ENCODE results near the gene PACSIN1. TPM values are rescaled to one million over a fixed set of nuclear protein-coding genes. Genes with fewer than 3 reads are reported as not detected.

Gene PACSIN1
- polyA plus RNA-seq, 1 donor (not counting 4 experiments of a cell fraction or from before 2014, with no cell fraction given): not detected

DNA sequence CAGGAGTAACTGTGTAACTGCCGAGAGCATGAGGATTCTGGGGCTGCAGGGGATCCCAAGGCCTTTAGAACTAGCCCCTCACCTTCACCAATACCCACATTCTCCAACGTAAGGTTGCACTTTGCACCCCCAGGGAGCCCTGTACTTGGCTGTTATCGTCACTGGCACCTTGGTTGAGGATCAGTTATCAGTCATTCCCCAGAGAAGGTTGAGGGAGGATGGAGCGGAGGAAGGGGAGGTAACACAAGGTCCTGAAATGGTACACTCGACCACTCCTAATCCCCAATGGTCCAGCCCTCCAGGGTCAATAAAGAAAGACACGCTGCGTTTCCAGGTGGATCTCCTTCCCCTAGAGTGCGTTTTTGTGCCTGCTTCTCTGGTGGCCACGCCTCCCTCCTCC, 91.4 kb downstream of the PACSIN1 start:
- Histone ChIP-seq H3K4me1 (ENCODE audit: control insufficient read depth, extremely low read depth, insufficient read depth, low read length) (peaks cover 2% of the 10 kb centered on the region), H3K9me3 (ENCODE audit: control insufficient read depth, low read depth, low read length) (no peaks in the 10 kb centered on the region), H3K4me3 (ENCODE audit: control insufficient read depth in 2 of 3, extremely low read depth in 1 of 3, insufficient read depth in 2 of 3, low read depth in 1 of 3, low read length in 3 of 3) (no peak overlapping the region), H3K36me3 (ENCODE audit: control insufficient read depth in 2 of 2, extremely low read depth in 1 of 2, insufficient read depth in 2 of 2, low read length in 2 of 2) (no peaks in the 10 kb centered on the region), H4K20me1 (ENCODE audit: control insufficient read depth, extremely low read depth, insufficient read depth, low read length) (no peaks in the 10 kb centered on the region), H3K4me2 (ENCODE audit: control insufficient read depth, extremely low read depth, insufficient read depth, low read depth, low read length) (no peak overlapping the region), H3K27me3 (ENCODE audit: control insufficient read depth, extremely low read depth, insufficient read depth, low read length) (peaks cover 3% of the 10 kb centered on the region), H3K9ac (ENCODE audit: control insufficient read depth, extremely low read depth, insufficient read depth, low read length) (no peak overlapping the region), H3K9me1 (ENCODE audit: control insufficient read depth, extremely low read depth, insufficient read depth, low read length) (no peaks in the 10 kb centered on the region), H2AFZ (ENCODE audit: control insufficient read depth, low read length) (no peak overlapping the region), H3K27ac (ENCODE audit: control insufficient read depth, insufficient read depth, low read length) (no peak overlapping the region), H3K79me2 (ENCODE audit: control insufficient read depth, insufficient read depth, low read length) (no peaks in the 10 kb centered on the region)
- dilution Hi-C loops (cut with MboI; ENCODE audit: extremely low pct_ligation_motif_present, low sequenced_read_pairs): no loop called here
- no peak for FAIRE-seq
- TF ChIP-seq EZH2 (IDR thresholded peaks at IDR 0.05; ENCODE audit: low read length): no peak
- TF ChIP-seq, protein P1, sequence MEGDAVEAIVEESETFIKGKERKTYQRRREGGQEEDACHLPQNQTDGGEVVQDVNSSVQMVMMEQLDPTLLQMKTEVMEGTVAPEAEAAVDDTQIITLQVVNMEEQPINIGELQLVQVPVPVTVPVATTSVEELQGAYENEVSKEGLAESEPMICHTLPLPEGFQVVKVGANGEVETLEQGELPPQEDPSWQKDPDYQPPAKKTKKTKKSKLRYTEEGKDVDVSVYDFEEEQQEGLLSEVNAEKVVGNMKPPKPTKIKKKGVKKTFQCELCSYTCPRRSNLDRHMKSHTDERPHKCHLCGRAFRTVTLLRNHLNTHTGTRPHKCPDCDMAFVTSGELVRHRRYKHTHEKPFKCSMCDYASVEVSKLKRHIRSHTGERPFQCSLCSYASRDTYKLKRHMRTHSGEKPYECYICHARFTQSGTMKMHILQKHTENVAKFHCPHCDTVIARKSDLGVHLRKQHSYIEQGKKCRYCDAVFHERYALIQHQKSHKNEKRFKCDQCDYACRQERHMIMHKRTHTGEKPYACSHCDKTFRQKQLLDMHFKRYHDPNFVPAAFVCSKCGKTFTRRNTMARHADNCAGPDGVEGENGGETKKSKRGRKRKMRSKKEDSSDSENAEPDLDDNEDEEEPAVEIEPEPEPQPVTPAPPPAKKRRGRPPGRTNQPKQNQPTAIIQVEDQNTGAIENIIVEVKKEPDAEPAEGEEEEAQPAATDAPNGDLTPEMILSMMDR (optimal IDR thresholded peaks at IDR 0.05 in 1 of 3, IDR thresholded peaks at IDR 0.05 in 1 of 3, conservative IDR thresholded peaks at IDR 0.05 in 1 of 3; ENCODE audit: extremely low read depth in 1 of 3, insufficient read depth in 2 of 3, low read length in 3 of 3): no peak
- no peak for DNase-seq (ENCODE audit: low read depth, low spot score)

DNA sequence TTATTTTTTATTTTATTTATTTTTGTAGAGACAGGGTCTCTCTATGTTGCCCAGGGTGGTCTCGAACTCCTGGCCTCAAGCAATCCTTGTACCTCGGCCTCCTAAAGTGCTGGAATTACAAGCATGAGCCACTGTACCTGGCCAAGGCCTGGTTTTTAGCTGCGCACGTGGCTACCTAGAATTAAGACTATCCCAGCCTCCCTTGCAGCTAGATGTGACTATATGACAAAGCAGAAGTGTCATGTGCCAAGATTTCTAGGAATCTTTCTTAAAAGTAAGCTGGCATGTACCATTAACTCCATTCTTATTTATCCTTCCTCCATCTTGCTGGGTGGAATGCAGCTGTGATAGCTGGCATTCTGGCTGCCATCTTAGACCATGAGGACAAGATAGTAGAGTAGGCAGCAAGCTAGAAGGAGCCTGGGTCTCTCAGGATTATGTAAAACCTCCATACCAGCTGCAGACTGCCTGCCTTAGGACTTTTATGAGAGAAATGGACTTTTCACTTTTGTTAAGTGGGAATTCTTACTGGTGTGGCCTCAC, 92.4 kb downstream of the PACSIN1 start:
- no peaks in the 10 kb centered on the region for H3K9me3 ChIP-seq (ENCODE audit: control insufficient read depth, low read depth, low read length)
- H3K9ac ChIP-seq (ENCODE audit: control insufficient read depth, extremely low read depth, insufficient read depth, low read length): no peak overlapping the region
- H2AFZ ChIP-seq (ENCODE audit: control insufficient read depth, low read length): no peak overlapping the region
- H3K36me3 ChIP-seq (ENCODE audit: control insufficient read depth in 2 of 2, extremely low read depth in 1 of 2, insufficient read depth in 2 of 2, low read length in 2 of 2): no peaks in the 10 kb centered on the region
- H4K20me1 ChIP-seq (ENCODE audit: control insufficient read depth, extremely low read depth, insufficient read depth, low read length): no peaks in the 10 kb centered on the region
- DNase-seq (ENCODE audit: low read depth, low spot score) (no peak), FAIRE-seq (no peak)
- no peak overlapping the region for H3K4me3 ChIP-seq (ENCODE audit: control insufficient read depth in 2 of 3, extremely low read depth in 1 of 3, insufficient read depth in 2 of 3, low read depth in 1 of 3, low read length in 3 of 3)
- peaks cover 3% of the 10 kb centered on the region for H3K27me3 ChIP-seq (ENCODE audit: control insufficient read depth, extremely low read depth, insufficient read depth, low read length)
- H3K4me1 ChIP-seq (ENCODE audit: control insufficient read depth, extremely low read depth, insufficient read depth, low read length): peaks cover 2% of the 10 kb centered on the region
- dilution Hi-C loops (cut with MboI; ENCODE audit: extremely low pct_ligation_motif_present, low sequenced_read_pairs): no loop called here
- no peak overlapping the region for H3K4me2 ChIP-seq (ENCODE audit: control insufficient read depth, extremely low read depth, insufficient read depth, low read depth, low read length)
- no peak overlapping the region for H3K27ac ChIP-seq (ENCODE audit: control insufficient read depth, insufficient read depth, low read length)
- H3K9me1 ChIP-seq (ENCODE audit: control insufficient read depth, extremely low read depth, insufficient read depth, low read length): no peaks in the 10 kb centered on the region
- no peaks in the 10 kb centered on the region for H3K79me2 ChIP-seq (ENCODE audit: control insufficient read depth, insufficient read depth, low read length)
- no peak for TF ChIP-seq EZH2 (IDR thresholded peaks at IDR 0.05; ENCODE audit: low read length)
- TF ChIP-seq, protein P1 (optimal IDR thresholded peaks at IDR 0.05 in 1 of 3, IDR thresholded peaks at IDR 0.05 in 1 of 3, conservative IDR thresholded peaks at IDR 0.05 in 1 of 3; ENCODE audit: extremely low read depth in 1 of 3, insufficient read depth in 2 of 3, low read length in 3 of 3): no peak

Data from keratinocyte (primary cell).